Heart left ventricle (tissue), 16 donors: ENCODE data around the gene GPATCH2L. TPM values are rescaled to one million over a fixed set of nuclear protein-coding genes. Genes with fewer than 3 reads are reported as not detected.
A peak's percentile ranks its signal among the peaks of the same experiment; 100 is the strongest.

Experiments
- ATAC-seq, 4 donors: fragments of 200-7000 bp; cut with Tn5 transposase; one replicate each; pipeline ENCODE4 v1.9.1; 2020 to 2022; ENCODE audit warnings: moderate library complexity in 4 of 4, mild to moderate bottlenecking in 3 of 4, moderate number of reproducible peaks in 1 of 4
- DNase-seq, 5 donors: peaks; one replicate each; pipeline ENCODE4 v3.0.0-alpha.2; 2020
- H3K27ac ChIP-seq, 12 donors: fragments of 200-600 bp; sonication (generic) in 4 of 12; one replicate each; pipeline versions ENCODE4 v1.5.0 to v1.8.0; 2016 to 2022; ENCODE audit warnings: mild to moderate bottlenecking in 2 of 12
- H3K27me3 ChIP-seq, 9 donors: fragments of 200-600 bp; sonication (generic) in 2 of 9; one replicate each; pipeline versions ENCODE4 v1.5.1 to v1.8.0; 2016 to 2022; ENCODE audit warnings: mild to moderate bottlenecking in 3 of 9
- H3K36me3 ChIP-seq, 9 donors: fragments of 200-600 bp; sonication (generic) in 2 of 9; one replicate each; pipeline versions ENCODE4 v1.5.0 to v1.8.0; 2018 to 2022; ENCODE audit warnings: mild to moderate bottlenecking in 2 of 9
- H3K4me1 ChIP-seq, 12 donors: fragments of 200-600 bp; sonication (generic) in 4 of 12; one replicate each; pipeline versions ENCODE4 v1.5.0 to v1.8.0; 2016 to 2022; ENCODE audit warnings: mild to moderate bottlenecking in 3 of 12
- H3K4me3 ChIP-seq, 12 donors: fragments of 200-600 bp; sonication (generic) in 4 of 12; one replicate each; pipeline versions ENCODE4 v1.5.0 to v1.8.0; 2017 to 2022; ENCODE audit warnings: mild to moderate bottlenecking in 9 of 12, moderate library complexity in 4 of 12
- H3K9me3 ChIP-seq, 12 donors: fragments of 200-600 bp; sonication (generic) in 4 of 12; one replicate each; pipeline versions ENCODE4 v1.5.0 to v1.8.0; 2016 to 2022; ENCODE audit warnings: mild to moderate bottlenecking in 1 of 12
- CTCF ChIP-seq, 12 donors: fragments of 200-600 bp; sonication (generic) in 4 of 12; IDR thresholded peaks; one replicate each; pipeline versions ENCODE4 v1.5.0 to v1.8.0; 2018 to 2022; ENCODE audit warnings: antibody characterized with exemption in 12 of 12, mild to moderate bottlenecking in 5 of 12
- POLR2A ChIP-seq, 2 donors: fragments of 450-650 bp; IDR thresholded peaks; one replicate each; pipeline ENCODE4 v1.6.1; 2017; ENCODE audit warnings: antibody characterized with exemption in 2 of 2, mild to moderate bottlenecking in 2 of 2, moderate library complexity in 2 of 2
- WGBS, 4 donors: extraction: QIAGEN DNeasy Blood & Tissue Kit in 2 of 4; methylation state at CpG; one replicate each; pipeline versions ENCODE4 v1.1.5 to v1.1.7; 2013 to 2018; 5-methylcytosine and 5-hydroxymethylcytosine counted together
- intact Hi-C, 10 donors: fragments of 100-400 bp; cut with DNase I; formaldehyde crosslinking; loops; one replicate each; pipeline versions ENCODE4 v1.11.1 to v1.14.2; 2022
- polyA plus RNA-seq, 2 donors: library from polyadenylated mRNA; stranded (reverse); fragments of 200-250 nt; gene quantifications; one replicate each; pipeline ENCODE4 v1.2.3, GENCODE V29; 2013
- total RNA-seq, 9 donors: library from RNA; depleted of rRNA in 2 of 9; stranded (reverse); fragments of >200 nt in 2 of 9; fragmentation: NEBNext Ultra II Directional in 3 of 9; extraction: Animal tissue kit (Norgen Biotek cat#: 25700) in 3 of 9; gene quantifications; one replicate each; pipeline versions ENCODE4 v1.1.0 to v1.2.4, GENCODE V29; 2016 to 2023
- donor health status: ischemic (EF 13 %, LVEDD 7.1; RV severe dilation, severe dysfunction).
- donor health status: healthy with polysubstance abuse.
- donor health status: DM: no; HTN: yes; CAD: no.
- donor health status: DM: no; HTN: no; CAD: no.
- donor health status: ischemic (EF 25% LVEDD 6.9; RV normal size, moderate dysfunction).
- donor health status: ischemic (EF 25% LVEDD 5.7; RV mildly dilated, moderate dysfunction).
- donor health status: healthy.
- donor health status: DM: yes; HTN: yes; CAD: no.
- donor health status: ischemic (EF 35%, LVEDD 5.7; RV mildly dilated, moderate dysfunction).
- donor health status: nonischemic (EF 11% LVEDD 7.7; RV severe dilation, severe dysfunction).
- donor health status: DM: yes; HTN: yes; CAD: no.
- donor health status: PGD.
- donor health status: ischemic (EF 29% LVEDD 5.4; RV normal size, mild dysfunction).
- donor health status: nonischemic (EF 23%, LVEDD 6.1; RV moderate dilation, normal function).

The GPATCH2L gene
- total and polyA plus RNA-seq, 11 donors, result 5.7 to 32.8 (median 24.9) TPM

- DNase-seq, result no peak
- Histone ChIP-seq H3K27me3 (no peaks in the 10 kb centered on the region), H3K27ac (no peak overlapping the region), H3K4me1 (peaks cover 0 to 7% (median 0%) of the 10 kb centered on the region in 12 donors), H3K36me3 (peaks cover 0 to 92% (median 69%) of the 10 kb centered on the region in 9 donors), H3K9me3 (no peaks in the 10 kb centered on the region), H3K4me3 (no peak overlapping the region)
- intact Hi-C loops, result loop anchor here in 1 of 10 donors (5.0 kb wide), 1 partner anchor 151 kb away; no protein-coding TSS in a partner anchor
- 97 to 98% (median 98%) methylated on average over 5 of the region's 5 CpGs for whole genome bisulfite sequencing, 4 donors
- no peak for ATAC-seq
- TF ChIP-seq POLR2A (IDR thresholded peaks at IDR 0.05) (no peak), CTCF (IDR thresholded peaks at IDR 0.05) (no peak)
These were observed 49.4 kb downstream of the GPATCH2L start for GRCh38 chr14:76201162-76201561.

- intact Hi-C loops, result loop anchor here in 1 of 10 donors (5.0 kb wide), 1 partner anchor 149 kb away; no protein-coding TSS in a partner anchor
- Histone ChIP-seq H3K36me3 (peaks cover 0 to 77% (median 50%) of the 10 kb centered on the region in 9 donors), H3K4me1 (peaks cover 0 to 7% (median 0%) of the 10 kb centered on the region in 12 donors), H3K27me3 (no peaks in the 10 kb centered on the region), H3K27ac (no peak overlapping the region), H3K4me3 (no peak overlapping the region), H3K9me3 (no peaks in the 10 kb centered on the region)
- DNase-seq, result peak in 3 of 5 donors; percentile 10 to 27 (median 25)
- 84 to 89% (median 88%) methylated on average over 11 of the region's 11 CpGs for WGBS, 4 donors
- peak in 3 of 4 donors; percentile 38 to 77 (median 48) for ATAC-seq
- TF ChIP-seq CTCF (IDR thresholded peaks at IDR 0.05) (no peak), POLR2A (IDR thresholded peaks at IDR 0.05) (no peak)
These were observed 51.6 kb downstream of the GPATCH2L start for GRCh38 chr14:76203086-76204001.

DNA sequence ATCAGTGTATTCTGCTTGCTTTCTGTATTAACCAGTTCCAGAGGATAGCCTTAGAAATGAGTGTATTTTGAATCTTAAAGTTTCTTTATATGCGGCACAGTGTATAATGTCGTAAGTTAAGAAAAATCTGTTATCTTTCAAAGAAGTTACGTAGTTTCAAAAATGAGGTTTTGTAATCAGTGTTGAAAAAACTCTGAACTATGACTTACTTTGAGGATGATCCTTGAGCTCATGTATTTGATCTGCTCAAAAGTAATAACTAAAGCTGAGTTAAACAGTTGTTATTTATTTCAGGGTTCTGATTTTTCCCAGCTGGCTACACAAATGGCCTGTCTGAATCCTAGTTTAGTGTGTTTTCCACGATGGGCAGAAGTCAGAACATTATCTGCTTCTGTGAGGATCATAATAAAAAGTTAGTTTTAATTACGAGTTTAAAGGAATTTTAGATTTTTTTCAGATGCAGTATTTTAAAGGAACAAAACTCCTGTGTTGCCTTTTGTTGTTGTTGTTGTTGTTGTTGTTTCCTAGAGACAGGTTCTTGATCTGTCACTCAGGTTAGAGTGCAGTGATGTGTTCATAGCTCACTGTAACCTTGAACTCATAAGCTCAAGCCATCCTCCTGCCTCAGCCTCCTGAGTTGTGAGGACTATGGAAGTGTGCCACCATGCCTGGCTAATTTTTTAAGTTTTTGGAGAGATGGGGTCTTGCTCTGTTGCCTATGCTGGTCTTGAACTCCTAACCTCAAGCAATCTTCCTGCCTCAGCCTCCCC is 52.9 kb downstream of the GPATCH2L start:
- TF ChIP-seq POLR2A (IDR thresholded peaks at IDR 0.05) (no peak), CTCF (IDR thresholded peaks at IDR 0.05) (no peak)
- 93 to 95% (median 95%) methylated on average over 5 of the region's 5 CpGs for WGBS, 4 donors
- no peak overlapping the region for H3K4me3 ChIP-seq
- DNase-seq (no peak), ATAC-seq (no peak)
- no peaks in the 10 kb centered on the region for H3K27me3 ChIP-seq
- no peak overlapping the region for H3K27ac ChIP-seq
- intact Hi-C loops, result loop anchor here in 1 of 10 donors (5.0 kb wide), 1 partner anchor 148 kb away; no protein-coding TSS in a partner anchor
- H3K36me3 ChIP-seq, result peaks cover 0 to 64% (median 38%) of the 10 kb centered on the region in 9 donors
- peaks cover 0 to 7% (median 0%) of the 10 kb centered on the region in 12 donors for H3K4me1 ChIP-seq
- H3K9me3 ChIP-seq, result no peaks in the 10 kb centered on the region
